ENCODE data around the gene TENM3. TPM values are rescaled to one million over a fixed set of nuclear protein-coding genes. Genes with fewer than 3 reads are reported as not detected.

The TENM3 gene
- total and polyA plus RNA-seq, 10 of the 15 experiments (the other 5 are each of a cell fraction or from before 2014, with no cell fraction given) = 0.01 to 1.7 (median 0.08) TPM; not detected in 2

- intact Hi-C loops (cut with micrococcal nuclease; ENCODE audit: unreplicated experiment) (no loop called here), in situ Hi-C loops (cut with MboI) (no loop called here)
- POLR2A ChIA-PET = no interaction called here
- CTCF ChIA-PET = no interaction called here
- TF ChIP-seq FOXK2 (IDR thresholded peaks at IDR 0.05) (no peak), MYB (IDR thresholded peaks at IDR 0.05; ENCODE audit: borderline replicate concordance, low read depth, low read length) (no peak), ZNF207 (IDR thresholded peaks at IDR 0.05; ENCODE audit: borderline replicate concordance) (no peak), BACH1 (IDR thresholded peaks at IDR 0.05; ENCODE audit: borderline replicate concordance) (no peak), ELK1 (IDR thresholded peaks at IDR 0.05; ENCODE audit: low read depth, low read length) (no peak), EGR1 (IDR thresholded peaks at IDR 0.05; ENCODE audit: borderline replicate concordance in 1 of 2, low read depth in 2 of 2, low read length in 2 of 2) (no peak), IKZF1 (conservative IDR thresholded peaks at IDR 0.05) (no peak), TCF7 (IDR thresholded peaks at IDR 0.05; ENCODE audit: borderline replicate concordance) (no peak), SMARCA5 (IDR thresholded peaks at IDR 0.05) (no peak), HDGF (IDR thresholded peaks at IDR 0.05) (no peak), CBX3 (IDR thresholded peaks at IDR 0.05; ENCODE audit: borderline replicate concordance, low read depth) (no peak), NR2F1 (conservative IDR thresholded peaks at IDR 0.05) (no peak), RB1 (IDR thresholded peaks at IDR 0.05; ENCODE audit: borderline replicate concordance) (no peak), RAD51 (IDR thresholded peaks at IDR 0.05) (no peak), MEF2B (IDR thresholded peaks at IDR 0.05; ENCODE audit: partially characterized antibody, poor library complexity, severe bottlenecking) (no peak), TAF1 (IDR thresholded peaks at IDR 0.05; ENCODE audit: borderline replicate concordance, low read depth, low read length) (no peak), JUNB (IDR thresholded peaks at IDR 0.05) (no peak), ZBED1 (IDR thresholded peaks at IDR 0.05; ENCODE audit: borderline replicate concordance) (no peak), SIN3A (IDR thresholded peaks at IDR 0.05; ENCODE audit: low read depth, low read length) (no peak)
- Histone ChIP-seq H3K9me3 (replicated peaks; ENCODE audit: control insufficient read depth, insufficient read depth, low read length) (no peaks in the 10 kb centered on the region; the same call in 2 of the 3 replicates), H3K79me2 (ENCODE audit: control insufficient read depth, insufficient read depth, low read length) (no peaks in the 10 kb centered on the region), H3K9ac (ENCODE audit: control insufficient read depth, insufficient read depth, low read length) (no peak overlapping the region), H4K20me1 (ENCODE audit: control insufficient read depth, insufficient read depth) (no peaks in the 10 kb centered on the region), H3K4me1 (ENCODE audit: control insufficient read depth, insufficient read depth, low read length) (no peaks in the 10 kb centered on the region), H3K27ac (ENCODE audit: control insufficient read depth, insufficient read depth) (no peak overlapping the region), H2AFZ (ENCODE audit: control insufficient read depth, low read depth, low read length) (no peak overlapping the region), H3K27me3 (replicated peaks in 1 of 2; ENCODE audit: control insufficient read depth in 2 of 2, insufficient read depth in 2 of 2, low read length in 1 of 2) (no peaks in the 10 kb centered on the region), H3K4me2 (ENCODE audit: control insufficient read depth, insufficient read depth) (no peak overlapping the region), H3K4me3 (no peak overlapping the region), H3K36me3 (ENCODE audit: control insufficient read depth in 2 of 2, insufficient read depth in 2 of 2, low read length in 1 of 2) (no peaks in the 10 kb centered on the region)
- SMC1A ChIA-PET (ENCODE audit: uncharacterized antibody, unreplicated experiment) = no interaction called here
- BruUV-seq (replicated peaks) = no TSS peak
- ATAC-seq (no peak), FAIRE-seq (no peak), DNase-seq (ENCODE audit: low read depth, low spot score) (no peak)
- 27% methylated on average over 5 of the region's 5 CpGs for WGBS (ENCODE audit: insufficient coverage, insufficient replicate concordance, low lambda C conversion rate, missing lambda C conversion rate)
- RAD21 ChIA-PET (ENCODE audit: unreplicated experiment) = no interaction called here
Measured at GRCh38 chr4:182206266-182206665, 36.9 kb upstream of the TENM3 start.

Measured in GM12878 (cell line).